ENCODE measurements around the gene SPON1. TPM values are rescaled to one million over a fixed set of nuclear protein-coding genes. Genes with fewer than 3 reads are reported as not detected.
"Not testable (repeated sequence)": the region's sequence is repeated elsewhere in the genome, so short reads cannot be mapped to it uniquely, and the experiment has no call there.

Gene SPON1
- total RNA-seq, 4 donors from 2014 or later, result 8.0 to 16.1 (median 11.3) TPM

GRCh38 chr11:14270690-14271542, 308.4 kb downstream of the SPON1 start:
- Histone ChIP-seq H3K9me3 (no peaks in the 10 kb centered on the region), H3K27ac (no peak overlapping the region), H3K36me3 (no peaks in the 10 kb centered on the region), H3K4me1 (no peaks in the 10 kb centered on the region), H3K4me3 (no peak overlapping the region), H3K27me3 (no peaks in the 10 kb centered on the region)
- TF ChIP-seq POLR2A (IDR thresholded peaks at IDR 0.05), result no peak
- no peak for TF ChIP-seq CTCF (IDR thresholded peaks at IDR 0.05)
- TF ChIP-seq POLR2AphosphoS5 (IDR thresholded peaks at IDR 0.05), result no peak
- TF ChIP-seq EP300 (IDR thresholded peaks at IDR 0.05), result no peak
- 66% methylated on average over 6 of the region's 6 CpGs for WGBS
- DNase-seq (ENCODE audit: low spot score in 2 of 2), result no peak

GRCh38 chr11:14273895-14274294, 311.4 kb downstream of the SPON1 start:
- 96% methylated on average over 2 of the region's 2 CpGs for WGBS
- Histone ChIP-seq H3K4me3 (no peak overlapping the region), H3K36me3 (peaks cover 7% of the 10 kb centered on the region), H3K9me3 (no peaks in the 10 kb centered on the region), H3K4me1 (no peaks in the 10 kb centered on the region), H3K27ac (no peak overlapping the region), H3K27me3 (no peaks in the 10 kb centered on the region)
- DNase-seq (ENCODE audit: low spot score in 2 of 2), result no peak
- TF ChIP-seq POLR2AphosphoS5 (IDR thresholded peaks at IDR 0.05) (no peak), EP300 (IDR thresholded peaks at IDR 0.05) (no peak), CTCF (IDR thresholded peaks at IDR 0.05) (no peak), POLR2A (IDR thresholded peaks at IDR 0.05) (no peak)

GRCh38 chr11:14275076-14275475, 312.6 kb downstream of the SPON1 start:
- no peak for DNase-seq (ENCODE audit: low spot score in 2 of 2)
- Histone ChIP-seq H3K4me3 (no peak overlapping the region), H3K27ac (no peak overlapping the region), H3K36me3 (peaks cover 14% of the 10 kb centered on the region), H3K27me3 (no peaks in the 10 kb centered on the region), H3K9me3 (no peaks in the 10 kb centered on the region), H3K4me1 (no peaks in the 10 kb centered on the region)
- no peak for TF ChIP-seq POLR2AphosphoS5 (IDR thresholded peaks at IDR 0.05)
- TF ChIP-seq POLR2A (IDR thresholded peaks at IDR 0.05), result no peak
- no peak for TF ChIP-seq EP300 (IDR thresholded peaks at IDR 0.05)
- TF ChIP-seq CTCF (IDR thresholded peaks at IDR 0.05), result no peak

- H3K4me1 ChIP-seq; H3K9me3 ChIP-seq; DNase-seq (ENCODE audit: low spot score in 2 of 2); H3K4me3 ChIP-seq; H3K27ac ChIP-seq; H3K27me3 ChIP-seq: not testable (repeated sequence)
- 97% methylated on average over 1 of the region's 1 CpG for WGBS
- peaks cover 18% of the 10 kb centered on the region for H3K36me3 ChIP-seq
Measured at GRCh38 chr11:14278869-14279268, 316.3 kb downstream of the SPON1 start.

GRCh38 chr11:14288189-14288935, 325.8 kb downstream of the SPON1 start:
- Histone ChIP-seq H3K9me3 (no peaks in the 10 kb centered on the region), H3K27ac (no peak overlapping the region), H3K4me3 (no peak overlapping the region), H3K27me3 (no peaks in the 10 kb centered on the region), H3K4me1 (no peaks in the 10 kb centered on the region), H3K36me3 (peaks cover 3% of the 10 kb centered on the region)
- no peak for TF ChIP-seq EP300 (IDR thresholded peaks at IDR 0.05)
- no peak for TF ChIP-seq POLR2A (IDR thresholded peaks at IDR 0.05)
- TF ChIP-seq POLR2AphosphoS5 (IDR thresholded peaks at IDR 0.05), result no peak
- TF ChIP-seq CTCF (IDR thresholded peaks at IDR 0.05), result no peak
- DNase-seq (ENCODE audit: low spot score in 2 of 2), result no peak
- WGBS, result 90% methylated on average over 2 of the region's 2 CpGs

All from suprapubic skin (tissue), 4 donors.